Nasal cavity respiratory epithelium epithelial cell of viscerocranial mucosa (primary cell): ENCODE measurements around the gene AUH. TPM values are rescaled to one million over a fixed set of nuclear protein-coding genes. Genes with fewer than 3 reads are reported as not detected.

Source experiments
- total RNA-seq: library from RNA; depleted of rRNA; stranded (reverse); fragments of >200 nt; gene quantifications from 2 replicates; pipeline ENCODE4 v1.2.3, GENCODE V29; 2014

The AUH gene
- 18.1 and 28.0 TPM in 2 replicates for total RNA-seq

GRCh38 chr9:91361291-91362050, at the start of gene AUH:
Gene AUH (minus strand): TSS chr9:91361918. CDS start chr9:91361889, 29 bp downstream.

Other genes starting within 250 kb of the AUH start
- 43.1 and 93.7 TPM in 2 replicates for gene NFIL3, start 61.9 kb upstream of the AUH start, total RNA-seq